Measurements from ENCODE around the gene PLXDC1.
"Not testable (repeated sequence)": the region's sequence is repeated elsewhere in the genome, so short reads cannot be mapped to it uniquely, and the experiment has no call there.

The PLXDC1 gene

GRCh38 chr17:39125143-39125875 is 26.1 kb downstream of the PLXDC1 start:
- DNase-seq (ENCODE audit: low read depth): no peak

DNA sequence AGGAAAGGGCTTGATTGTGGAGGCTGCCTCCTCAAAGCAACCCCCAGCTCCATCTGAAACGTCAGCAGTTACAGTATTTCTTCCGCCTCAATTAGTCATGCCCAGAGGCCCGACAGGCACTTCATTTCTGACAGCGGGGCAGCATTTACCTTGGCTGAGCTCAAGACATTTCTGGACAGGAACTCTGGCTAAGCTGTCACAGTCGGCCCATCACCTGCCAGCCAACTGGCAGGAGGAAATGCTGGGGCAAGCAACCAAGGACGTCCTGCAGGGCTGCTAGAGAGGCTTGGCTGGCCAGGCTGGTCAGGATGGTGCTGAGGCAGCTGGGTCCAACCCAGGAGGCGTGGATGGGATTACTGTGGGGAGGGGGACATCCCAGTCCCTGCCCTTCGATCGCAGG is 27.8 kb downstream of the PLXDC1 start:
- DNase-seq (ENCODE audit: low read depth): no peak

DNA sequence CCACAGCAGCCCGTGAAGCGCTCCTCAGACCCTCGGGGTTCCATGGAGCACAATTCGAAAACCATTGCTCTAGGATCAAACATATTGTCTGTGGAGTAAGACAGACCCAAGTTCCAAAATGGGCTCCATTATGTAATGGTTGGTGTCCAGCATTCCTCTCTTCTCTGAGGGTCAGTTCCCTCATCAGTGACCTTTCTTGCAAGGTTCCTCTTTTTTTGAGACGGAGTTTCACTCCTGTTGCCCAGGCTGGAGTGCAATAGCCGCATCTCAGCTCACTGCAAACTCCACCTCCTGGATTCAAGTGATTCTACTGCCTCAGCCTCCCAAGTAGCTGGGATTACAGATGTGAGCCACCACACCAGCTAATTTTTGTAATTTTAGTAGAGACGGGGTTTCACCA is 28.4 kb downstream of the PLXDC1 start:
- no peak for DNase-seq (ENCODE audit: low read depth)

DNA sequence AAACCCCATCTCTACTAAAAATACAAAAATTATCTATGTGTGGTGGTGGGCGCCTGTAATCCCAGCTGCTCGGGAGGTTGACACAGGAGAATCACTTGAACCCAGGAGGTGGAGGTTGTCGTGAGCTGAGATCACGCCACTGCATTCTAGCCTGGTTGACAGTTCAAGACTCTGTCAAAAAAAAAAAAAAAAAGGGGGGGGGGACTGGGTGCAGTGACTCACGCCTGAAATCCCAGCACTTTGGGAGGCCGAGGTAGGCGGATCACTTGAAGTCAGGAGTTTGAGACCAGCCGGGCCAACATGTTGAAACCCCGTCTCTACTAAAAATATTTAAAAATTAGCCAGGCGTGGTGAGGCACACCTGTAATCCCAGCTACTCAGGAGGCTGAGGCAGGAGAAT is 29.5 kb downstream of the PLXDC1 start:
- DNase-seq (ENCODE audit: low read depth): not testable (repeated sequence)

DNA sequence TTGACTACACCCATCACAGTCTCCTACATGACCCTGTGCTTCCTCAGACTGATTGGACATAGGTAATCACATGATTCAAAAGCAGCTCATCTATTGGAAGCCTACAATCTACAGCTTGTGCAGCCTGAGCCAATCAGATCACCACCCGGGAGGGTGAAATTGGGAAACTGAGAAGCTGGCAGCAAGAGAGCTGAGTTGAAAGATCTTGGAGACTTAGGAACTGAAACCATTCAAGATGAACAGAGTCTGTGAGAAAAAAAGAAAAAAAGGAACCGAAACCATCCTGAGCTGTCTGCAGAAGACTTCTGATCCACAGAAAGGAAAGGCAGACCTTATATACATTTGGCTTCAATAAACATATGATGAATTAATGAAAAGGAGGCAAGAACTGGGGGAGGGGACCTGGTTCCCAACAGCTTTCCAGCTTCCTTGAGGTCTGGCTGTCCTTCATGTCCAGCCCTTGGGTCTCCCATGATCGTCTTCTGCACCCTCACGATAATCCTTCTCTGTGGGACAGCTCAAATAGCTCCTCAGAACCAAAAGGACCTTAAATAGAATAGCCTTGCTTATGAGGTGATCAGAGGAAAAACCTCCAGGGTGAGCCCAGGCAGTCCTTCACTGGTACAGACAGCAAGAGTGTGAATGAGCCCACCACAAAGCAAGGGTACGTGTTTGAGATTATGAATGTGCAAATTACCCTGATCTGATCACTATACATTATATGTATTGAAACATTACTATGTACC is 32.6 kb downstream of the PLXDC1 start:
- no peak for DNase-seq (ENCODE audit: low read depth)

- no peak for DNase-seq (ENCODE audit: low read depth)
Measured at GRCh38 chr17:39116224-39116623, 35.2 kb downstream of the PLXDC1 start.

DNA sequence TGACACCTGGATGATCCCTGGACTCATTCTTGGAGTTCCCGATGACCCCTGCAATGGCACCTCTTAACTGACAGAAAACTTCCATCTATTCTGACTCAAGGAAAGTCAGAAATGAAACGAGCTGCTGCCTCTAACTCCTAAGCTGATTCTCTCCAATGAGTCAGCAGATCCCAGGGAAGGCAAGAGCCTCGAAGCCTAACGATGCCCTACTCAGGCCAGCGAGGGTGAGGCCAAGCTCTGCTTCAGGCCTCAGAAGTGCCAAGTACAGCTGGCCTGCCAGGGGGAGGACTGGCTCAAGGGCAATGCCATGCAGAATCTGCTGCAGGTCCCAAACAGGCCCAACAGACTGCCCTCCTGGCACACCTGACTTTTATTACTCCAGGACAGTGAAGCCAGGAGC is 36.3 kb downstream of the PLXDC1 start:
- no peak for DNase-seq (ENCODE audit: low read depth)

DNA sequence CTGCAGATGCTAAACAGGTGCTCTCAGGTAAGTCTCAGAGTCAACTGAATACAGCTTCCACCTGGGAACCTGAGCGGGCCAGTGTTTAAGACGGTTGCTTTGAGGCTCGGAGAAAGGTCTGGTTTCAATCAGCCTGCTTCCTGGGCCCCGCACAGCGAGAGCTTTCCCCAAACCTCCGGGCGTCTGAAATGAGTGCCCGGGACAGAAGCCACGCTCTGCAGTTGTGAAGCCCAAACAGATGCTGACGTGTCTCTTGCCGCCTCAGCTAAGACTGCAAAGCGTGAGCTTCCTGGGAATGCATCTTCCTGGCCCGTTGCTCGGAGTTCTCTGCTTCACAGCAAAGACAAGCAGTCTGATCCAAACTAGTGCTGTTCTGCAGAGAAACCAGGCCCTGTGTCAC is 36.7 kb downstream of the PLXDC1 start:
- no peak for DNase-seq (ENCODE audit: low read depth)

- no peak for DNase-seq (ENCODE audit: low read depth)
Measured at GRCh38 chr17:39113871-39114270, 37.6 kb downstream of the PLXDC1 start.

DNA sequence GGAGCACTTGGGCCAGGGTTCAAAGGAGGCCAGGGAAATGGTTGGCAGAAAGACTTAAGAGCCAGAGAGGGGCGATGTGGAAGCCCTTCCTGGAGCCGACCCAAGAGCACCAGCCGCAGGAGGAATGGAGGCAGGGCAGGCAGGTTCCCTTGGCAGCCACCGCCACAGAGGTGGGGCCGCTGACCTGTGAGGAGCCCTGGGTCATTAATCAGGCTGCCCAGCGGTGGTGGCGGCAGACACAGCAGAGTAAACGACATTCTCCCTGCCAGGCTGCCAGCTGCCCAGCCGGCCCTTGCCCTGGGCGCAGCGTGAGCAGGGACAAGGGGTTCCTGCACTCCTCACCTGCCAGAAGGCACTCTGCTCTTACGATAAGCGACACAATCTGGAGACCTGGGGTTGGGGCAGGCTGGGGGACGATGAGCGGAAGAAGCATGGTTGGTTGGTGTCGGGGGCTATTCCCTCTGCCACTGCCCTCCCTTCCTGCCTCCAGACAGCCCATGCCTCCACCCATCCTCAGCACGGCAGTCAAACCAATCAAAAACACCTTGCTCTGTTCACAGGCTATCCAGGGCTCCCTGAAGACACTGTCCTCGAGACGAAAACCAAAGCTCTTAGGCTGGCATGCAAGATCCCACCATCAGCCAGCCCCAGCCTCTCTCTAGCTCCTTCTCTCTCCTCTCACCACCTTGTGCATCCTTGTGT is 40.9 kb downstream of the PLXDC1 start:
- no peak for DNase-seq (ENCODE audit: low read depth)

DNA sequence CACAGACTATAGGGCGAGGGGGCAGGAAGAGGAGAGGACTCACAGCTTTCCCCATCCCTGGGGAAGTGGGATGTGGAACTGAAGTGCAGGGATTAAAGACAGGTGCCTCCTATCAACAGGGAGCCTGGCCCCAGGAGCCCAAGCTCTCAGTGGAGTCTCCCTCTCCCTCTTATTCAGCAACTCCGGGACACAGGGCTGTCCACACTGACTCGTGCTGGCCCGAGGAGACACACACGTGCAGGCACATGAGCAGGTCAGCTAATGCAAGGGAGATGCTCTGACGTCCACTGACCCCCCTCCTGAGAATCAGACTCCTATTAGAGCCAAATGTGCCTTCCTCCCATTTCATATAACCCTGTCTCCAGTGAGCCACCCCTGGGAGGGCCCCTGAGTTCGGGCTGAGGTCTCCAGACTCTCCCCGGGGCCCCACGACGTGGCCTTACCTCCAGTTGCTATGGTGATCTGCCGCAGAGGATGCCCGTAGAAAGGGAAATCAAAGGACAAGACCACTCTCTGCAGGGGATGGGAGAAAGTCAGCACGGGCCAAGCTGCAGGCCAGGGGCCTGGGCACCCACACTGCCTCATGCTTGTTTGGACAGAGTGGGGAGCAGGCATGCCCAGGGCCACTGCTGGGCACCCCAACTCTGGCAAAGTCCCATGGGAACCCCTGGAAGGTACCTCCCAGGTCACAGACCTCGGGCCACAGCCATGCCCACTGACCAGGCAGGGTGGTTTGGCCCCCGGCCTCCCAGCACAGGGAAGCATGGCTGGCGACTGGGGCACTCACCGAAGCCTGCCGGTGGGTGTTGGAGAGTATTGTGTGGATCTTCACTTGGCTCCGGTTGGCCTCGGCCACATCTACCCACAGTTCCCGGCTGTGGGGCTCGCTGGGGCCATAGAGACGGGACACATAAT is 42.7 kb downstream of the PLXDC1 start:
- DNase-seq (ENCODE audit: low read depth): no peak

DNA sequence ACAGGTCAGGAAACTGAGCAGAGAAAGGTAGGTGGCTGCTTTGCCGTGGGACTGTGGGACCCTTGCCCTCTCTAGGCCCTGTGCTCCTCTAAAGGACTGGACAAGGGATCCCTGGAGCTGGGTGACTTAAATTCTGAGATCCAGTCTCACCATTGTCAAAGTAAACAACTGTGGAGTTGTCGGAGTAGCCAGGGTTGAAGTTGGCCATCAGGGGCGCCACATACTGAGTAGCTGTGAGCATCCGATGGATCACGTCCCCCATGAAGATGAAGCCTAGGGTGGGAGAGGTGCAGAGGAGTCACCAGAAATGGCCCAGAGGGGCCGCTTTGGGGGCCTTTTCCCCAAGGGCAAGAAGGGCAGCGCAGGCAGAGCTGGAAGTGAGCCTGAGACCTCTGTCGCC is 43.5 kb downstream of the PLXDC1 start:
- no peak for DNase-seq (ENCODE audit: low read depth)

GRCh38 chr17:39107155-39107554 is 44.3 kb downstream of the PLXDC1 start:
- no peak for DNase-seq (ENCODE audit: low read depth)

DNA sequence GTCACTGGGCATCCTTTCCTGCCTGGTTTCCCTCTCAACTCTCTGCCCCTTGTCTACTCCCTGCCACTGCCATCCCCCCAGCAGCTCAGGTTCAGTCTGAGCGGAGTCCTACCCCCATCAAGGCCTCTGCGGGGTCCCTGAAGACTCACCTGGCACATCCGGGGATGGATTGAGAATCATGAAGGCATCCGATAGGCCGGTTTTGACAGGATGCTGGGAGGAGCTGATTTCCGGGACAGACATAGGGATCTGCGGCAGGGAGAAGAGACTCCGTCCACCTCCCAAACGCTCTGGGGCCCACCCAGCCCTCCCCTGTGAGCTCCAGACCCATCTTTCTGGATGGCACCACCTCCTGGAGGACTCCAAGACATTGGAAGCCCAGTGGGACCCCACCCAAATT is 45.7 kb downstream of the PLXDC1 start:
- no peak for DNase-seq (ENCODE audit: low read depth)

DNA sequence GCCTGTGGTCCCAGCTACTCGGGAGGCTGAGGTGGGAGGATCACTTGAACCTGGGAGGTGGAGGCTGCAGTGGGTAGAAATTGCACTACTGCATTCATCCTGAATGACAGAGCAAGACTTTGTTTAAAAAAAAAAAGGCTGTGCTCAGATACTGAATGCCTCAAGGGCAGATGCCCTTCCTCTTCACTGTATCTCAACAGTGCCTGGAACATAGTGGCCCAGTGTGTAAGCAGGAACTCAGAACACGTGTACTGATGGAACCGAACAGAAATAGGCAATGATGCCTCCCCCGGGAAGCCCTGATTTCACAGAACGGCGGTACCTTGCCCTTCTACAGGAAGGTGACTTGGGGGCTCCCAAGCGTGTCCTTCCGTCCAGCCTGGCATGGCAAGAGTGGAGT is 46.8 kb downstream of the PLXDC1 start:
- no peak for DNase-seq (ENCODE audit: low read depth)

DNA sequence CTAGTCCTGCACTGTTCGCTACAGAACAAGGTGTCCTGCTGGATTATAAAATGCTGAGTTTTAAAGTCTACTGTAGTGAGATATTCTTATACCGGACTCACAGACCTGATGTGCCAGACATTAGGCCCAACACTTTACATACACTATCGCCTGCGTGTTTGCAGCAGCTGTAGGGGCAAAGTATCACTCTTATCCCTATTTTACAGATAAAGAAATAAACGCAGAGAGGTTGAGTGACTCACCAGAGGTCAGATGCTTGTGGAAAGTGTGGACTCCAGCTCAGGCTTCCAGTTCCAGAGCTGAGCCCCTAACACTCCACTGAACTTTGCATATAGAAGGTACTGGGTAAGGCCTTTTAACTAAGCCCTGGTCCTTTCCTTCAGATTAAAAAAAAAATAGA is 47.4 kb downstream of the PLXDC1 start:
- no peak for DNase-seq (ENCODE audit: low read depth)

- no peak for DNase-seq (ENCODE audit: low read depth)
Measured at GRCh38 chr17:39101091-39101490, 50.3 kb downstream of the PLXDC1 start.

GRCh38 chr17:39100530-39100929 is 50.9 kb downstream of the PLXDC1 start:
- DNase-seq (ENCODE audit: low read depth): no peak

GRCh38 chr17:39099663-39100286 is 51.7 kb downstream of the PLXDC1 start:
- DNase-seq (ENCODE audit: low read depth): no peak

DNA sequence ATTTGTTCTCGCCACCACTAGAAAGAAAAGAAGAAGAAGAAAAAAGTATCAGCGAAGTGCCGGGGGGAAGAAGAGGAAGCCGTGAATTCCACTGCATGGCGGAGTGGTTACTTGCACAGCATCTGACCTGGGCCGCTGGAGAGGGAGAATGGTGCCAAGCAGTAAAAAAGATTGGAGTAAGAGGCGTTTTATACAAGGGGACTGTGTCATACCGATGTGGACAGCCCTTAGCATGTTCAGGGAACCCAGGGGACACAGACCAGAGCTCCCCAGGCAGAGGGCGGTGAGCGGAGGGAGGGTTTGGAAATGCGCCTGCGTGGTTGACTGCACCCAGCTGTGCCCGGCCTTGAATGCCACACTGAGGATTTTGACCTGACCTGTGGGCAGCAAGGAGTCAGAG is 52.8 kb downstream of the PLXDC1 start:
- DNase-seq (ENCODE audit: low read depth): no peak

DNA sequence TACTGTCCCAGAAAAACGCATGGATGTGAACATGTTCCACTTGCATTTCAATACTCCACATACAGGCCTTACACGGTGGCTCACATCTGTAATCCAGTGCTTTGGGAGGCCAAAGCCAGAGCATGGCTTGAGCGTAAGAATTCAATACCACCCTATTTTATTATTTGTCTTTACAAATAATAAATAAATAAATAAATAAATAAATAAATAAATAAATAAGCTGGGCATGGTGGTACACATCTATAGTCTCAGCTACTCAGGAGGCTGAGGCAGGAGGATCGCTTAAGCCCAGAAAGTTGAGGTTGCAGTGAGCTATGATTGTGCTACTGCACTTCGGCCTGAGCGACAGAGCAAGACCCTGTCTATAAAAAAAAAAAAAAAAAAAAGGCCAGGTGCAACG is 53.9 kb downstream of the PLXDC1 start:
- no peak for DNase-seq (ENCODE audit: low read depth)

GRCh38 chr17:39097150-39097519 is 54.3 kb downstream of the PLXDC1 start:
- DNase-seq (ENCODE audit: low read depth): no peak
